ENCODE data around the gene RNF152.
A peak's percentile ranks its signal among the peaks of the same experiment; 100 is the strongest.

RNF152 gene

GRCh38 chr18:61852496-61852895, 40.3 kb downstream of the RNF152 start:
- no peak for DNase-seq

DNA sequence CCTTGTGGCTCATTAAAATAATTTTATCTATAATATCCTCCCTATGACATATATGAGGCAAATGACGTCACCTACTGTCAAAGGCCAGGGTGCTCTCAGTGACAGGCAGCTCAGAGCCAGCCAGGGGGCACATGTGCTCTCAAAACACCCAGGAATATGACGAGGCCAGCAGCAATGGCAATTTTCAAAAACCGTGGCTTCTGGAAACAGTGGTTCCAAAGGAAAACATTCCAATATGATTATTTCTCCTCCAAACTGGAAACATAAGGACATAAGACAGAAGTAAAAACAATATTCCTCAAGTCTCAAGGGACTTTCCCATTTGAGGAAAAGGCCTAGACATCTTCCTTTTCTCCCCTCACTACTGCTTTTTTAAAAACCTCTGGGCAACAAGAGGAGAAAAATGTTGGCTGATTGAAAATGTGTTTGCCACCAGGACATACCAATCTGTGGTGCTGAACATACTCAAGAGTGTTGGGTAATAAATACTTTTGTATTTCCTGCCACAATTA, 40.8 kb downstream of the RNF152 start:
- DNase-seq: peak; percentile 94

GRCh38 chr18:61851279-61851678, 41.5 kb downstream of the RNF152 start:
- no peak for DNase-seq

DNA sequence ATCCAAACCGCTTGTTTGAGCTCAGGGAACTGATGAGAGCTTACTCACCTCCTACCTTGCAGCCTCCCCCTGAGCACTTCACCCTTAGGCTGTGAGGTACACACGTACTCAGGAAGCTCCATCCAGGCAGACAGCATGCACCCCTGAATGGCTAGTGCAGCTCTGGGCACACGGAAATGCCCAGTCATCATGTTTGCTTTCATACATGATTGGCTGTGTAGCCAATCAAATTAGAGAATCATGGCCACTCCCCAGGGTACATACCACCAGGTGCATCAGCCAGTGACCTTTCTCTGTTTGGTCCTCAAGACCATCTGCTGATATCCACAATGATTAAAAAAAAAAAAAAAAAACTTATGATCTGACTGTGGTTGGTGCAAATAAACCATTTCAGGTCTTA, 42.1 kb downstream of the RNF152 start:
- DNase-seq: no peak

DNA sequence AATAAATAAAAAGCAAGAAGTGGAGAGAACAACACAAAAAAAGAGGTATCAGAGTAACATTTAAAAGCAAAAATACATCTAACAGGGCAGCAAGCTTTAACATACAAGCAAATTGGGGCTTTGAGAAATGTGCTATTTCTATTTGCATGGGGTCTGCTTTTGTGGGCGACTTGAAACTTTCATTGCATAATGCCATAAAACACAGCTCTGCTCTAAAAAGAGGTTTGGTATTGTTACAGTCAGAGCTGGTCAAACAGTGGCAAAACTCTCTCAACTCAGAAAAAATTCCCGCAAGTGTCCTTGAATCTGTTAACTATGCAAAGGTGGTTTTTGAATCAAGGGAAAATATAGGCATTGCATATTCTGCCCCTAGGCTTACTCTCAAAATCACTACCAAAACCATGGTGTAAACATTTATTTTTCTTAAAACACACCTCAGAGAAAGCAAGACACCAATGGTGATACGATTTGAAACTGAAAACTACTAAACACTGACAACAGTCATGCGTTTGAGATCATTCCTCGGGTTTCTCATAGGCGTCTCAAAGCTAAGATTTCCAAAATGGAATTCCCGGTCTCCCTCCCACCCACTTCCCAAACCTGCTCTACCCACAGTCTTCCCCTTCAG, 45.5 kb downstream of the RNF152 start:
- DNase-seq: no peak

DNA sequence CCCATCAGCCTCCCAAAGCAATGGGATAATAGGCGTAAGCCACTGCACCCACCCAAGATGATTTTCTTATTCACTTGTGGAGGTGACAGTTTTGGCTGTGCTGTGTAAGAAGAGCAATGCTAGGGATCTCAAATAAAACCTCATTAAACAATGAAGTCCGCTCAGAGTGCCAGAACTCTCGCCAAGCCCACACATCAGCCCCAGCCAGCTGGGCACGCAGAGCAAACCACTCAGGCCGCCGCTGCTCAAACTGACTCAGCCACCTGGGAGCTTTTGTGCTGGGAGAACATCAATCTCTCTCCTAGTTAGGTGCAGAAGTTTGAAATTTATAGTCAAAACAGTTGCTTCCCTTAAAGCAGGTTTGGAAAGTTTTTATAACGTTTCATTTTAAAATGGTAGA, 47.6 kb downstream of the RNF152 start:
- DNase-seq: no peak

DNA sequence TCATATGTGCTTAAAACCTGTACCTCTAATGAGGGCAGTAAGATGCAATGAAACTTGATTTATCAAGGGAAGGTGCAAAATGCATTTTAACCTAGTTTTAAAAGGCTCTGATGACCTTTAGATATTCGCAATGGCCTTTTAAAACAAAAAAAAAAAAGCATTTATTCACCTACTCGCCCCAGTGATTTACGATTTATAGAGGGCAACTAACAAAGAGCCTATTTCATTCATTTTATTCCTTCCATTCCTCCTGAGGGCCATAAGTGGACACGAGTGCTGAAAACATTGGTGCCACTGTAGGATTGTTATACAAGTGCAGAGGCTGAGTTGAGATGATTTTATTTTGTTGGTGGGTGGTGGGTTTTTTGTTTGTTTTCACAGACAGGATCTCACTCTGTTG, 48.1 kb downstream of the RNF152 start:
- DNase-seq: no peak

DNA sequence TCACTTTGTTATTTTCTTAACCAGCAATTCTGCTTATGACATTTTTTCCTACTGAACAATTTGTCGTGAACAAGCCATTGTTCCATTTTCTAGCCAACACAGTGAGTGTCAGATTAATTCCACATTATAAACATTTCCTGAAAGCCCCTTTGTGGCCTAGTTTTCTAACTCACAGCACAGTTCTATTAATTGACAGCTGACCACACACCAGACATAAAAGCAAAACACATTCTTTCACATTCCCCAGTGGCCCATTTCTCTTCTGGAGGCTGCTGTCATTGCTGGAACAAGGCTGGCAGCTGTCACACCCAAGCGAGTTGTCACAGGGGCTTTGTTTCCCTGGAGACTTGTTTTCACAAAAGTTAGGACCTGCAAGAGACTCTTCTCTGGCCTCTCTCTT, 50.7 kb downstream of the RNF152 start:
- DNase-seq: peak; percentile 55

GRCh38 chr18:61841706-61842105, 51.1 kb downstream of the RNF152 start:
- no peak for DNase-seq

GRCh38 chr18:61840324-61840723, 52.5 kb downstream of the RNF152 start:
- DNase-seq: no peak

DNA sequence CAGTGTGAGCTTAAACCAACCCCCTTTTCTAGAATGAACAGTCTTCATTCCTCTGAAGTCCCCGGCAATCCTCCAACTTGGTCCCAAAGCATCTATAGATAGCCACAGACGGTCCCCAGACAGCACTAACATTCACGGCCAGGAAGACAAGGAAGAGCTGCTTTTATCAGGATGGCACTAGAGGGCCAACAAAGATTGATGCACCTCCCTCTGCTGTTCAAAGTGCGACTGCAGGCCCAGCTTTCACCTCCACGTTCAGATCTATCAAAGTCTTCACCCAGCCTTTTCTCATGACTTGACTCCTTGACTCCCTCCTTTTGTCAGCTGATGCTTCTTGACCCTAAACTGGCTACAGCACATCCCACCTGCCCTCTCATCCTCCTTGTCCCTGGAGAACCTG, 54.3 kb downstream of the RNF152 start:
- DNase-seq: no peak

GRCh38 chr18:61833978-61834377, 58.8 kb downstream of the RNF152 start:
- peak; percentile 60 for DNase-seq

GRCh38 chr18:61833387-61833786, 59.4 kb downstream of the RNF152 start:
- peak; percentile 81 for DNase-seq

- DNase-seq: no peak
These were observed 59.9 kb downstream of the RNF152 start for GRCh38 chr18:61832858-61833257.

DNA sequence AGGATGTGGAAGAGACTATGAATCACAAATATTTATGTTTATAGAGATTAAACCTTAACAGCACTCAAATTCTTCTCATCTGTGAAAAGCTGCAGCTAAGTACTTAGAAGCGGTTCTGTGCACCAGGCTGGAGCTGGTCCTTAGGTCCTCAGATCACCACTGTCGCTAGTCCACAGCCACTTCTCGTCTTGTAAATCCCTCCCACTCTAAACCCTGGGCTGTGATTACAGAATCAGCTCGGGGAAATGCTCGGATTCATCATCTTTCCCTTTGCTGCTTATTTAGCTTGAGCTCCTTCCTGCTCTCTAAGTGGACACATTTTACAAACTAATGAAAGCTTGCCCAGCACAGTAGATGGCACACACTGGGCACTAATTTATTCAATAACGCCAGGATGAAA, 61.7 kb downstream of the RNF152 start:
- DNase-seq: no peak

GRCh38 chr18:61829108-61829507, 63.7 kb downstream of the RNF152 start:
- no peak for DNase-seq

DNA sequence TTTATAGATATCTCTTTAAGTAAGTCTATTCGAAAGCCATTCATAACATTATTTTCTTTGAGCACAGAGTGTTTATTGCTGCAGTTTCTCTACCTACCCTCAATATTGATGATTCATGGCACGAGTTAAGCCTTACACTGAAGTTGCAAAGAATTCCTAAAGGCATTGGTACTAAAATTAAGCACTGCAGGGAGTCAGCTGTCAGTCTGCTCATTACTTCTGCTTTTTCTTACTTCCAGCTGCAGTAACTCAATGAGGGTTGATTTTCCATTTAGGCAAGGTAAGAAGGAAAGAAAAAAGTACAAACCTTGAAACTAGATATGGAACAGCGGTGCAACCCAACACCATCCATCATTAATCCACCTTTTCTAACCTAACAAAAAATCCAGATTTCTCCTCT, 65.2 kb downstream of the RNF152 start:
- no peak for DNase-seq

GRCh38 chr18:61825386-61825785, 67.4 kb downstream of the RNF152 start:
- DNase-seq: peak; percentile 74

DNA sequence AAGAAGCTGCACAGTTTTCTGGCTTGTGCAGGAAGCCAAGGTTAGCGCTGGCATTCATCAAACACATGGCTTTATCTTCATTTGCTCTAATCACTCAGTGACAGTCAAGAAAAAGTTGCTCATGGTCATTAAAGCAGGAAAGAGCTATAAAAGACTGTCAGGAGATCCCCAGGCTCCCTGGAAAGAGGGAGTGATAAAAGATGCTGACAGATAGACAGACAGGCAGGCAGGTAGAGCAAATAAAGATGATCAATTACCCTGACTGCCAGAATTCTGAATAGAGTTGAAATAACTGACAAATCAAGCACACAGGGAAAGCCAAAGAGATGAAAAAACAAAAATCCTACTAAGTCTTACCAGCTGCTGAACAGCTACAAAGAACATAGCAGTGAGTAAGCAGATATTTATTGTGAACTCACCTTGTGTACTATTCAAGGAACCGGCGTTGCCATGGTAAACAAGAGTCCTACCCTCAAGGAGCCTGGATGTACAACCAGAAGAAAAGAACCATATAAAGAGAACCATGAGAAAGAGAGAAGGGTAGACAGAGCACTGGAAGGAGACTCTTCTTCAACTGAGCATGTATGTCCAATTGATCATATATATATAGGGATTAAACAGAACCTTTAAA, 68.0 kb downstream of the RNF152 start:
- DNase-seq: no peak

DNA sequence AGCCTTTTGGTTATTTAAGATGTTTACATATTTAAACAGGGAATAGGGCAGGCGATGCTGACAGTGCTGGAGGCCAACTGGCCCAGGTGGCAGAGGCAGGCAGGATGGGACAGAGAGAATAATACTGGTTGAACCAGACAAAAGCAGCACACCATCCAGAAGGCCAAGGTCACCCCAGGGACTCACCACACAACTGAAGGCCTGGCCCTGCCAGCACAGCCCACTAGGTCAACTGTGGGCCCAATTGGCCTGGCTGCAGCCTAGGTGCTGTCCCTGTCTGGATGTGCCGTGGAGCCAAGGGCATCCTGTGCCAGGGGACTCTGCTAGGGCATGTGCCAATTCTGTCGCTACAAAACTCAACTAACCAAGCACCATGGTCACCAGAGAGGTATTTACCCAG, 69.2 kb downstream of the RNF152 start:
- no peak for DNase-seq

DNA sequence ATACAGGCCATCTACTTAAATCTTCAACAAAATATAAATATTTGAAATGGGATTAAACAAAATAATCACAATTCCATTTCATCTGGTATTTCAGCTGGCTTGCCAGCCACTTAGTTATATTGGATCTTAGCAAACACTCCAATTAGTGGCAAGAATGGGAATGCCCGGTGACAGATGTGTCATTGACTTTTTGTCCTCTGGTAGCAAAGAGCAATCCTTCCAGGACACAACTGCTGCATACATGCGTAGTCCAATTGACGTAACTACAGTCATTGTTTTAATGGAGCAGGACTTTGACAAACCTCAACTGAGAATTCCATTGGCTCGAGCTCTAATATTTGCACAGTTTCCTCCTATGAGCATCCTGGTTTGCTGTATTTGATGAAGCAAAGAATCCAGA, 69.9 kb downstream of the RNF152 start:
- DNase-seq: no peak

DNA sequence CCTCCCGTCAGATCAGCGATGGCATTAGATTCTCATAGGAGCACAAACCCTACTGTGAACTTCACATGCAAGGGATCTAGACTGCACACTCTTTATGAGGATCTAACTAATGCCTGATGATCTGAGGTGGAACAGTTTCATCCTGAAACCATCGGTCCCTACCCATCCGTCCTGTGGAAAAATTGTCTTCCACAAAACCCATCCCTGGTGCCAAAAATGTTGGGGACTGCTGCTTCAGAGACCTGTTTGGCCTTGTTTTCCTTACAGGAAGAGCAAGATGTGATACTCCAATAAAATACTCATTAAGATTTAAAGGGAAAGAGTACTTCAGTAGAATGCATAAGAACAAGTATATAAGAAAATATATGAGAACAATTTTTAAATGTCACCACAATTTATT, 71.1 kb downstream of the RNF152 start:
- no peak for DNase-seq

GRCh38 chr18:61820882-61821281, 71.9 kb downstream of the RNF152 start:
- DNase-seq: no peak

DNA sequence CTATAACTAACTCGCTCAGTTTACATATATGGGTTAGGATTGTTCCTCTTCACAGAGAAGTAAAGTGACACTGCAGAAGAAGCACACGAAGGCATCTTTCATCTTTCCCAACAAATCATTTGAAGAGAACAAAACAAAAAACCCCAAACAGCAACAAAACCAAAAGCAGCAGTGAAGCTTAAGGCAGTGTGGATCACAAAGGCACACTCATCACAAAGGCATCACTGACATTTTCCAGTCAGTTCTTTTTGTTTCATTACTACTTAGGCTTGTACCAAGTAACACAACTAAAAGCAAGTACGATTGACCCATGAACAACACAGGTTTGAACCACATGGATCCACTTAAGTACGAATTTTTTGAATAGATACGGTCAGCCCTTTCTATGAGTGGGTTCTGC, 75.7 kb downstream of the RNF152 start:
- peak; percentile 30 for DNase-seq

GRCh38 chr18:61815885-61816470, 76.8 kb downstream of the RNF152 start:
- DNase-seq: no peak
